SU-DHL-6 (cell line): Measurements from ENCODE around the gene FMO5.

Experiments
- H2AFZ ChIP-seq: fragments of 200-600 bp; sonication (generic); 2 replicates; pipeline ENCODE4 v1.6.1; 2014; ENCODE audit warnings: low read depth, mild to moderate bottlenecking, moderate library complexity, mixed read lengths, antibody characterized with exemption, low read length; ENCODE audit not compliant: severe bottlenecking
- H3F3A ChIP-seq: fragments of 200-600 bp; shearing (Covaris generic); 2 replicates; pipeline ENCODE4 v1.6.0; 2016; ENCODE audit warnings: antibody characterized with exemption, mild to moderate bottlenecking; ENCODE audit not compliant: insufficient read depth
- H3K27ac ChIP-seq: fragments of 200-600 bp; sonication (generic); 2 replicates; pipeline ENCODE4 v1.5.1; 2016; ENCODE audit warnings: low read depth, mild to moderate bottlenecking, low read length, moderate library complexity, mixed read lengths
- H3K27me3 ChIP-seq: fragments of 200-600 bp; sonication (generic), shearing (Covaris generic); 2 replicates; pipeline ENCODE4 v1.6.0; 2014; ENCODE audit warnings: mild to moderate bottlenecking, low read length
- H3K36me3 ChIP-seq: fragments of 200-600 bp; sonication (generic); 2 replicates; pipeline ENCODE4 v1.6.1; 2014; ENCODE audit warnings: mild to moderate bottlenecking, low read length, mixed read lengths
- H3K4me2 ChIP-seq: fragments of 300-600, 200-600 bp; shearing (Covaris generic), sonication (generic); 2 replicates; pipeline ENCODE4 v1.6.0; 2014; ENCODE audit warnings: low read length, low read depth, mild to moderate bottlenecking; ENCODE audit not compliant: poor library complexity, severe bottlenecking
- H3K4me3 ChIP-seq: fragments of 200-600 bp; sonication (generic); 2 replicates; pipeline ENCODE4 v1.5.1; 2014; ENCODE audit warnings: antibody characterized with exemption, low read length, mild to moderate bottlenecking, mixed read lengths; ENCODE audit not compliant: insufficient read depth, poor library complexity, severe bottlenecking
- H3K79me2 ChIP-seq: fragments of 200-600 bp; sonication (generic); 2 replicates; pipeline ENCODE4 v1.6.1; 2014; ENCODE audit warnings: mild to moderate bottlenecking, low read length, moderate library complexity; ENCODE audit not compliant: insufficient read depth
- H3K9ac ChIP-seq: fragments of 200-600 bp; sonication (generic); 2 replicates; pipeline ENCODE4 v1.7.0; 2014; ENCODE audit warnings: mild to moderate bottlenecking, low read length
- H3K9me2 ChIP-seq: fragments of 200-600 bp; sonication (generic); replicated peaks from 2 replicates; pipeline ENCODE4 v1.6.1; 2014; ENCODE audit warnings: low read length; ENCODE audit not compliant: insufficient read depth
- H3K9me3 ChIP-seq: fragments of 200-600 bp; sonication (generic); 2 replicates; pipeline ENCODE4 v1.6.1; 2014; ENCODE audit warnings: low read length, mixed read lengths; ENCODE audit not compliant: insufficient read depth
- H4K20me1 ChIP-seq: fragments of 200-600 bp; sonication (generic); 2 replicates; pipeline ENCODE4 v1.6.1; 2014; ENCODE audit warnings: low read depth, mild to moderate bottlenecking, antibody characterized with exemption, low read length, moderate library complexity, mixed read lengths
- CTCF ChIP-seq: fragments of 200-600 bp; sonication (generic); IDR thresholded peaks from one replicate; pipeline ENCODE4 v1.5.1; 2017; ENCODE audit warnings: antibody characterized with exemption, mild to moderate bottlenecking, low read length, moderate library complexity; ENCODE audit not compliant: insufficient read depth, poor library complexity, severe bottlenecking
- EZH2phosphoT487 ChIP-seq: fragments of 200-600 bp; sonication (generic), shearing (Covaris generic); conservative IDR thresholded peaks from 2 replicates; pipeline ENCODE4 v1.6.1; 2018; ENCODE audit warnings: mild to moderate bottlenecking, antibody characterized with exemption, low read length, moderate library complexity, mixed read lengths

Gene FMO5

DNA sequence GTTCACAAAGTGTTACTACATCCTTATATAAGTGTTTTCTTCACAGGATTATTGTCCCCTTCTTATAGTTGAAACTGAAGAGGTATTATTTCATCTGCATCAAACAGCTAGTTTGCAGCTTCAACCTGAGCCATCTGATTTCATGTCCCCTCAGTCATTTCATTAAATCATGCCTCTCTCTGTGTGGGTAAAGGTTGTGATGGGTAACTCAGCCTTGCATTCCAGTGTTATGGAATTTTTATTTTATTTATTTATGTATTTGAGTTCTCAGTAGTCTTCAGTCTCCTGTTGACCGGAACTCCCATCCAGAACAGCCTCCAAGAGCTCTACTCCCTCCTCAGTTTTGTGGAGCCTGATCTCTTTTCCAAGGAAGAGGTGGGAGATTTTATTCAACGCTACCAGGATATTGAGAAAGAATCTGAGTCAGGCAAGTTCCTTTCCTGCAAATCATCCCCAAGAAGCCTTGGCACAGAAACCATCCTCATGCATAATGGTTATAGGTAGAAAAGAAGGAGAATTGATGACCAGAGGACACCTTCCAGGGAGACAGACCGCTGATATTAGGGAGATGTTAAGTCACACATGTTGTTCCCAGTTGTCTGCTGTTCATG is 39.1 kb upstream of the FMO5 start:
- Histone ChIP-seq H3K27me3 (no peaks in the 10 kb centered on the region), H3K79me2 (no peaks in the 10 kb centered on the region), H3K36me3 (peaks cover 20% of the 10 kb centered on the region), H3K9me2 (no peaks in the 10 kb centered on the region), H4K20me1 (no peaks in the 10 kb centered on the region), H2AFZ (no peak overlapping the region), H3K4me3 (no peak overlapping the region), H3F3A (no peaks in the 10 kb centered on the region), H3K4me2 (no peak overlapping the region), H3K9ac (no peak overlapping the region), H3K9me3 (no peaks in the 10 kb centered on the region), H3K27ac (no peak overlapping the region)
- TF ChIP-seq CTCF (no peak), EZH2phosphoT487 (no peak)

DNA sequence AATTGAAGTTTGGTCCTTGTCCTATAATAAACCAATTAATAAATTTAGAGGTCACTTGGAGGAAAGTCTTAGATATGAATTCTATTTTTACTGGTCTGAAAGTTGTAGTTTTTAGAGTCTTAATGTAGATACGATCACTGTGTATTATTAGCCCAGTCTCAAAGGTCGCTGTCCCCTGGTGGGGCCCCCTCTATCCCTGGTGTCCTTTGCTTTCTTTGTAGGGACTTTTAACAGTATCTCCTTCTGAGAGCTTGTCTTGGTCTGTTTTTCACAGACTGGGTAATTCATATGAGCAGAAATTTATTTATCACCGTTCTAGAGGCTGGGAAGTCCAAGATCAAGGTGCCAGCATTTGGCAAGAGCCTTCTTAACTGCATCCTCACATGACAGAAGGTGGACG is 35.8 kb upstream of the FMO5 start:
- Histone ChIP-seq H3K9me2 (no peaks in the 10 kb centered on the region), H3K4me2 (no peak overlapping the region), H4K20me1 (no peaks in the 10 kb centered on the region), H2AFZ (no peak overlapping the region), H3K9ac (no peak overlapping the region), H3K27me3 (no peaks in the 10 kb centered on the region), H3K4me3 (no peak overlapping the region), H3K79me2 (peaks cover 2% of the 10 kb centered on the region; the same call in 1 of the 2 replicates), H3K36me3 (peaks cover 23% of the 10 kb centered on the region), H3K9me3 (no peaks in the 10 kb centered on the region), H3K27ac (no peak overlapping the region), H3F3A (no peaks in the 10 kb centered on the region)
- no peak for TF ChIP-seq CTCF
- TF ChIP-seq EZH2phosphoT487 = no peak

GRCh38 chr1:147252540-147252939 is 27.4 kb upstream of the FMO5 start:
- Histone ChIP-seq H3K36me3 (no peaks in the 10 kb centered on the region; the same call in 1 of the 2 replicates), H3K9ac (no peak overlapping the region)
- TF ChIP-seq EZH2phosphoT487 (no peak), CTCF (no peak)

More at GRCh38 chr1:147252540-147252939, 27.4 kb upstream of the FMO5 start:
- no peak overlapping the region for H3K4me2 ChIP-seq
- H3F3A ChIP-seq = no peaks in the 10 kb centered on the region
- no peak overlapping the region for H2AFZ ChIP-seq
- no peaks in the 10 kb centered on the region for H3K27me3 ChIP-seq
- no peaks in the 10 kb centered on the region for H3K9me2 ChIP-seq
- peaks cover 79% of the 10 kb centered on the region for H3K79me2 ChIP-seq
- no peak overlapping the region for H3K4me3 ChIP-seq
- no peaks in the 10 kb centered on the region for H3K9me3 ChIP-seq
- peaks cover 10% of the 10 kb centered on the region for H4K20me1 ChIP-seq
- H3K27ac ChIP-seq = no peak overlapping the region
